H9 (cell line): ENCODE results near the gene CERS5. TPM values are rescaled to one million over a fixed set of nuclear protein-coding genes. Genes with fewer than 3 reads are reported as not detected.

Experiments
- DNase-seq: peaks from one replicate; pipeline ENCODE4 v3.0.0-alpha.2; 2017
- H2AFZ ChIP-seq: one replicate; pipeline ENCODE4 v1.6.1; 2013; ENCODE audit warnings: mild to moderate bottlenecking, low read length, control low read depth, moderate library complexity
- H2AK5ac ChIP-seq: 2 replicates; pipeline ENCODE4 v1.6.1; 2013; ENCODE audit warnings: low read length, control low read depth, mixed read lengths; ENCODE audit not compliant: insufficient read length
- H2BK120ac ChIP-seq: one replicate; pipeline ENCODE4 v1.6.1; 2013; ENCODE audit warnings: low read depth, mild to moderate bottlenecking, low read length, control low read depth, inconsistent platforms; ENCODE audit not compliant: poor library complexity, severe bottlenecking
- H2BK12ac ChIP-seq: 2 replicates; pipeline ENCODE4 v1.6.1; 2013; ENCODE audit warnings: low read length, control low read depth, mixed read lengths, low read depth; ENCODE audit not compliant: insufficient read length
- H2BK15ac ChIP-seq: 2 replicates; pipeline ENCODE4 v1.6.1; 2013; ENCODE audit warnings: low read depth, low read length, control low read depth
- H2BK20ac ChIP-seq: one replicate; pipeline ENCODE4 v1.6.1; 2013; ENCODE audit warnings: low read depth, mild to moderate bottlenecking, low read length, control low read depth, inconsistent platforms; ENCODE audit not compliant: poor library complexity, severe bottlenecking
- H2BK5ac ChIP-seq: 2 replicates; pipeline ENCODE4 v1.6.1; 2013; ENCODE audit warnings: low read length, control low read depth, mixed read lengths; ENCODE audit not compliant: insufficient read length
- H3K14ac ChIP-seq: 2 replicates; pipeline ENCODE4 v1.6.1; 2013; ENCODE audit warnings: low read length, control low read depth; ENCODE audit not compliant: insufficient read depth
- H3K18ac ChIP-seq: 2 replicates; pipeline ENCODE4 v1.6.1; 2013; ENCODE audit warnings: low read depth, mild to moderate bottlenecking, mixed read lengths, low read length, control low read depth; ENCODE audit not compliant: insufficient read length
- H3K23ac ChIP-seq: 2 replicates; pipeline ENCODE4 v1.6.1; 2013; ENCODE audit warnings: low read length, control low read depth, mixed read lengths, low read depth; ENCODE audit not compliant: insufficient read length
- H3K23me2 ChIP-seq: 2 replicates; pipeline ENCODE4 v1.6.1; 2013; ENCODE audit warnings: low read depth, mild to moderate bottlenecking, mixed read lengths, low read length, control low read depth; ENCODE audit not compliant: insufficient read length, poor library complexity, severe bottlenecking
- H3K27ac ChIP-seq: 2 replicates; pipeline ENCODE4 v1.5.1; 2013; ENCODE audit warnings: low read length, control low read depth, mixed read lengths, low read depth; ENCODE audit not compliant: insufficient read length
- H3K27me3 ChIP-seq: 2 replicates; pipeline ENCODE4 v1.6.1; 2013; ENCODE audit warnings: low read length, control low read depth, inconsistent platforms; ENCODE audit not compliant: insufficient read depth
- H3K4ac ChIP-seq: 2 replicates; pipeline ENCODE4 v1.6.1; 2013; ENCODE audit warnings: low read depth, mild to moderate bottlenecking, control low read depth, inconsistent platforms, low read length, moderate library complexity
- H3K4me1 ChIP-seq: 2 replicates; pipeline ENCODE4 v1.6.1; 2013; ENCODE audit warnings: low read length, control low read depth, inconsistent platforms; ENCODE audit not compliant: insufficient read depth
- H3K4me2 ChIP-seq: 2 replicates; pipeline ENCODE4 v1.6.1; 2013; ENCODE audit warnings: low read length, control low read depth, mixed read lengths; ENCODE audit not compliant: insufficient read length, insufficient read depth
- H3K56ac ChIP-seq: 2 replicates; pipeline ENCODE4 v1.6.1; 2013; ENCODE audit warnings: low read depth, mild to moderate bottlenecking, mixed read lengths, low read length, control low read depth; ENCODE audit not compliant: insufficient read length
- H3K79me1 ChIP-seq: 2 replicates; pipeline ENCODE4 v1.6.1; 2013; ENCODE audit warnings: low read depth, mild to moderate bottlenecking, moderate library complexity, low read length, control low read depth, inconsistent platforms; ENCODE audit not compliant: insufficient read depth, poor library complexity, severe bottlenecking
- H3K79me2 ChIP-seq: 2 replicates; pipeline ENCODE4 v1.6.1; 2013; ENCODE audit warnings: low read length, control low read depth, inconsistent platforms; ENCODE audit not compliant: insufficient read depth
- H3K9ac ChIP-seq: 2 replicates; pipeline ENCODE4 v1.6.1; 2013; ENCODE audit warnings: low read length, control low read depth, mixed read lengths; ENCODE audit not compliant: insufficient read length; ENCODE audit errors: extremely low read depth
- H3K9me3 ChIP-seq: one replicate; pipeline ENCODE4 v1.6.1; 2013; ENCODE audit warnings: low read depth, low read length, inconsistent platforms; ENCODE audit not compliant: control insufficient read depth
- H3T11ph ChIP-seq: one replicate; pipeline ENCODE4 v1.6.1; 2013; ENCODE audit warnings: mild to moderate bottlenecking, low read length, control low read depth, inconsistent platforms
- H4K20me1 ChIP-seq: one replicate; pipeline ENCODE4 v1.6.1; 2013; ENCODE audit not compliant: control insufficient read depth, insufficient read length, insufficient read depth
- H4K5ac ChIP-seq: 2 replicates; pipeline ENCODE4 v1.6.1; 2013; ENCODE audit warnings: low read depth, mild to moderate bottlenecking, mixed read lengths, low read length, control low read depth; ENCODE audit not compliant: insufficient read length
- H4K8ac ChIP-seq: replicated peaks from 2 replicates; pipeline ENCODE4 v1.6.1; 2013; ENCODE audit warnings: low read length, control low read depth, mixed read lengths, low read depth; ENCODE audit not compliant: insufficient read length
- H4K91ac ChIP-seq: 2 replicates; pipeline ENCODE4 v1.6.1; 2013; ENCODE audit warnings: low read depth, mild to moderate bottlenecking, moderate library complexity, mixed read lengths, low read length, control low read depth; ENCODE audit not compliant: insufficient read length
- H3K27ac Mint-ChIP-seq, 3 experiments: 2 replicates in 2 of 3; 3 replicates in 1 of 3; pipeline ENCODE4 v1.8.0; 2020 to 2021; ENCODE audit warnings: mixed read lengths in 3 of 3, mild to moderate bottlenecking in 1 of 3, moderate library complexity in 1 of 3
- H3K27me3 Mint-ChIP-seq: 2 replicates; pipeline ENCODE4 v1.8.0; 2021; ENCODE audit warnings: low read depth, mild to moderate bottlenecking, moderate library complexity, mixed read lengths
- H3K36me3 Mint-ChIP-seq, 3 experiments: 2 replicates in 2 of 3; 3 replicates in 1 of 3; pipeline ENCODE4 v1.8.0; 2020 to 2021; ENCODE audit warnings: low read depth in 3 of 3, mixed read lengths in 3 of 3; ENCODE audit not compliant: insufficient read depth in 1 of 3
- H3K4me1 Mint-ChIP-seq, 2 experiments: 2 replicates each; pipeline ENCODE4 v1.8.0; 2020; ENCODE audit warnings: mixed read lengths in 2 of 2
- H3K4me3 Mint-ChIP-seq, 2 experiments: 2 replicates in 1 of 2; 3 replicates in 1 of 2; pipeline ENCODE4 v1.8.0; 2020 to 2021; ENCODE audit warnings: mild to moderate bottlenecking in 2 of 2, mixed read lengths in 2 of 2, moderate library complexity in 1 of 2
- H3K9me3 Mint-ChIP-seq, 2 experiments: 2 replicates in 1 of 2; 3 replicates in 1 of 2; pipeline ENCODE4 v1.8.0; 2020; ENCODE audit warnings: mild to moderate bottlenecking in 2 of 2, mixed read lengths in 2 of 2, moderate library complexity in 1 of 2
- CTCF ChIP-seq: fragments of 200-600 bp; sonication (generic); conservative IDR thresholded peaks from 3 replicates; pipeline ENCODE4 v1.8.0; 2021; ENCODE audit warnings: antibody characterized with exemption, mild to moderate bottlenecking
- WGBS: extraction: QIAGEN DNeasy Blood & Tissue Kit; methylation state at CpG from one replicate; pipeline ENCODE4 v1.1.7; 2013; ENCODE audit warnings: missing lambda C conversion rate, low lambda C conversion rate, mixed read lengths; ENCODE audit not compliant: insufficient read length; ENCODE audit errors: extremely low coverage; 5-methylcytosine and 5-hydroxymethylcytosine counted together
- total RNA-seq: library from RNA; stranded (reverse); gene quantifications from 2 replicates; pipeline ENCODE4 v1.2.1, GENCODE V29; 2021

Gene CERS5
- total RNA-seq, 1 experiment from 2014 or later: 68.8 TPM

GRCh38 chr12:50190859-50191258, 23.7 kb upstream of the CERS5 start:
- Mint-ChIP-seq H3K4me3 (no peak overlapping the region), H3K27ac (no peak overlapping the region; a peak in 1 of 7 replicates), H3K4me1 (peaks cover 0 to 4% of the 10 kb centered on the region in 2 experiments; a peak in 2 of 4 replicates), H3K36me3 (peaks cover 6 to 38% (median 7%) of the 10 kb centered on the region in 3 experiments; a peak in 6 of 7 replicates), H3K9me3 (no peaks in the 10 kb centered on the region), H3K27me3 (no peaks in the 10 kb centered on the region)
- no peak overlapping the region for H4K8ac ChIP-seq
- no CpG with 5 or more reads among the region's 1 CpG for WGBS
- no peak overlapping the region for H2AFZ ChIP-seq
- H3K4me1 ChIP-seq: no peaks in the 10 kb centered on the region
- no peak for TF ChIP-seq CTCF
- H3K79me2 ChIP-seq: 0 out of 2 replicates have a peak, but pooled peaks cover 1% of the 10 kb centered on the region
- H3K9me3 ChIP-seq: no peaks in the 10 kb centered on the region
- no peak overlapping the region for H2AK5ac ChIP-seq
- no peak overlapping the region for H3K4ac ChIP-seq
- no peak overlapping the region for H4K5ac ChIP-seq
- H3K14ac ChIP-seq: no peak overlapping the region
- H3K27ac ChIP-seq: no peak overlapping the region
- H3K56ac ChIP-seq: no peak overlapping the region
- no peak overlapping the region for H3K4me2 ChIP-seq
- no peak overlapping the region for H3T11ph ChIP-seq
- DNase-seq: no peak
- no peak overlapping the region for H3K9ac ChIP-seq
- H3K23me2 ChIP-seq: no peaks in the 10 kb centered on the region
- H3K18ac ChIP-seq: no peak overlapping the region
- no peak overlapping the region for H2BK20ac ChIP-seq
- H2BK15ac ChIP-seq: no peak overlapping the region
- H2BK5ac ChIP-seq: no peak overlapping the region
- H3K27me3 ChIP-seq: no peaks in the 10 kb centered on the region
- no peak overlapping the region for H3K23ac ChIP-seq
- no peak overlapping the region for H4K91ac ChIP-seq
- no peaks in the 10 kb centered on the region for H3K79me1 ChIP-seq
- H2BK120ac ChIP-seq: no peak overlapping the region
- peaks cover 2% of the 10 kb centered on the region for H4K20me1 ChIP-seq
- no peak overlapping the region for H2BK12ac ChIP-seq
